ENCODE measurements around the gene STK36. TPM values are rescaled to one million over a fixed set of nuclear protein-coding genes. Genes with fewer than 3 reads are reported as not detected.

Gene STK36
- total and polyA plus RNA-seq, 10 of the 15 experiments (the other 5 are each of a cell fraction or from before 2014, with no cell fraction given) = 4.0 to 22.8 (median 16.7) TPM

DNA sequence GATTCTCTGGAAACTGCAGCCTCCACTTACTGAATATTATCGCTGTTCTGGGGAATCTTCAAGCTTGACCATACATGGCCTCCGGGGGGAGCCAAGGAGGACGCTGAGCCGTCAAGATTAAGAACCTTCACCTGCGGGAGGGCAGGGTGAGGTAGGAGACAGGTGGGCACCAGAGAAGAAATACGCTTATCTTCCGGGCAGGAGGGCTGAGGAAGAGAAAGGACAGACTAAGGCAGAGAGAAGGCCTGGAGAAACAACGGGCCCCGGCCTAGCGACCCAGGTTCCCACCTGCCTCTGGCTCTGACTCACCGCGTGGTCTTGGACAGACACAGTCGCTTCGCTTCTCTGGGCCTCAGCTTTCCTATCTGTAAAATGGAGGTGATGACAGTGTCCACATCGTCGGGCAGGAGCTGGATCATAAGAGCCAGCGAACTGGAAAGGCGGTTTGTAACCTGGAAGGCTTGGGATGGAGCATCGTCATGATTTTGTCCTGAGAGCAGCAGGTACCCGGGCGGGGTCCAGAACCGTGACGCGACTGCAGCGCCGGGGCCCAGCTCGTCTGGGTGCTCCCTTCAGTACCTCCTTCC, 13.1 kb upstream of the STK36 start (continued):
- peak; percentile 65 for TF ChIP-seq RAD21 (IDR thresholded peaks at IDR 0.05; ENCODE audit: insufficient read depth, low read depth, low read length)
- no peak for TF ChIP-seq NBN (IDR thresholded peaks at IDR 0.05)
- peak; percentile 66; the same call in 1 of the 2 replicates for TF ChIP-seq LARP7 (IDR thresholded peaks at IDR 0.05)
- 0 out of 2 replicates have a peak, but pooled peaks have one; percentile 56 for TF ChIP-seq SMARCA5 (IDR thresholded peaks at IDR 0.05)
- TF ChIP-seq BACH1 (IDR thresholded peaks at IDR 0.05; ENCODE audit: borderline replicate concordance) = no peak
- TF ChIP-seq MYB (IDR thresholded peaks at IDR 0.05; ENCODE audit: borderline replicate concordance, low read depth, low read length) = no peak
- TF ChIP-seq YY1 (IDR thresholded peaks at IDR 0.05; ENCODE audit: low read depth, low read length) = 0 out of 2 replicates have a peak, but pooled peaks have one; percentile 26
- no peak for TF ChIP-seq SMAD5 (IDR thresholded peaks at IDR 0.05; ENCODE audit: low read depth)
- TF ChIP-seq ASH2L (IDR thresholded peaks at IDR 0.05; ENCODE audit: borderline replicate concordance, low read depth) = peak; percentile 40; the same call in 1 of the 2 replicates
- peak; percentile 73 for TF ChIP-seq PAX5 (IDR thresholded peaks at IDR 0.05; ENCODE audit: borderline replicate concordance, low read depth, low read length)
- TF ChIP-seq POLR2AphosphoS5 (IDR thresholded peaks at IDR 0.05; ENCODE audit: low read length) = no peak
- no peak for TF ChIP-seq CREB1 (IDR thresholded peaks at IDR 0.05; ENCODE audit: low read depth)
- peak; percentile 39 for TF ChIP-seq MYC (IDR thresholded peaks at IDR 0.05; ENCODE audit: insufficient read depth, insufficient read length, insufficient replicate concordance, low read length, severe bottlenecking)
- no peak for TF ChIP-seq CBX3 (IDR thresholded peaks at IDR 0.05; ENCODE audit: borderline replicate concordance, low read depth)
- no peak for TF ChIP-seq SREBF1 (IDR thresholded peaks at IDR 0.05; ENCODE audit: low read length)
- no peak for TF ChIP-seq RELA (IDR thresholded peaks at IDR 0.05; ENCODE audit: borderline replicate concordance, partially characterized antibody)
- no peak for TF ChIP-seq EP300 (IDR thresholded peaks at IDR 0.05; ENCODE audit: borderline replicate concordance in 1 of 2, control insufficient read depth in 1 of 2, low read depth in 2 of 2, low read length in 2 of 2)
- no peak for TF ChIP-seq TCF3 (IDR thresholded peaks at IDR 0.05; ENCODE audit: borderline replicate concordance, insufficient read depth, low read depth, low read length)
- TF ChIP-seq, protein P1, sequence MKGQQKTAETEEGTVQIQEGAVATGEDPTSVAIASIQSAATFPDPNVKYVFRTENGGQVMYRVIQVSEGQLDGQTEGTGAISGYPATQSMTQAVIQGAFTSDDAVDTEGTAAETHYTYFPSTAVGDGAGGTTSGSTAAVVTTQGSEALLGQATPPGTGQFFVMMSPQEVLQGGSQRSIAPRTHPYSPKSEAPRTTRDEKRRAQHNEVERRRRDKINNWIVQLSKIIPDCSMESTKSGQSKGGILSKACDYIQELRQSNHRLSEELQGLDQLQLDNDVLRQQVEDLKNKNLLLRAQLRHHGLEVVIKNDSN (IDR thresholded peaks at IDR 0.05; ENCODE audit: borderline replicate concordance, extremely low read length, insufficient read depth, low read depth, low read length) = no peak
- TF ChIP-seq SUZ12 (IDR thresholded peaks at IDR 0.05; ENCODE audit: unreplicated experiment) = no peak
- 0 out of 2 replicates have a peak, but pooled peaks have one; percentile 10 for TF ChIP-seq NR2F1 (conservative IDR thresholded peaks at IDR 0.05)
